GM19239 (cell line): ENCODE data around the gene CDK4.
A peak's percentile ranks its signal among the peaks of the same experiment; 100 is the strongest.

Source experiments
- DNase-seq: peaks from one replicate; pipeline ENCODE4 v3.0.0; 2011; ENCODE audit warnings: low spot score; ENCODE audit not compliant: insufficient read length
- FAIRE-seq: peaks from 2 replicates; lab custom pipeline; 2011; peaks lifted over from hg19 to GRCh38; lab: Jason Lieb, UNC

Gene CDK4

GRCh38 chr12:57741844-57742738, 10.0 kb downstream of the CDK4 start:
- peak; percentile 80 for FAIRE-seq
- peak; percentile 76 for DNase-seq

GRCh38 chr12:57741413-57741789, 10.7 kb downstream of the CDK4 start:
- FAIRE-seq (no peak), DNase-seq (no peak)

- peak; percentile 76 for FAIRE-seq
These were observed 11.3 kb downstream of the CDK4 start for GRCh38 chr12:57740656-57741412.

GRCh38 chr12:57739914-57740538, 12.1 kb downstream of the CDK4 start:
- FAIRE-seq (no peak), DNase-seq (no peak)

More at GRCh38 chr12:57740656-57741412, 11.3 kb downstream of the CDK4 start:
- DNase-seq: peak; percentile 95

- FAIRE-seq (no peak), DNase-seq (no peak)
These were observed 12.7 kb downstream of the CDK4 start for GRCh38 chr12:57739387-57739786.

GRCh38 chr12:57738661-57739237, 13.4 kb downstream of the CDK4 start, which contains the start of gene AGAP2:
Gene AGAP2 (minus strand): TSS chr12:57738742. CDS start chr12:57738246, 496 bp downstream.
- no peak for DNase-seq
- no peak for FAIRE-seq

GRCh38 chr12:57737467-57738460, 14.3 kb downstream of the CDK4 start:
- no peak for FAIRE-seq

GRCh38 chr12:57736741-57737466, 15.2 kb downstream of the CDK4 start:
- FAIRE-seq (no peak), DNase-seq (no peak)

More at GRCh38 chr12:57737467-57738460, 14.3 kb downstream of the CDK4 start:
- no peak for DNase-seq

- DNase-seq: no peak
These were observed 16.0 kb downstream of the CDK4 start for GRCh38 chr12:57735952-57736740.

GRCh38 chr12:57735198-57735855, 16.8 kb downstream of the CDK4 start:
- DNase-seq (no peak), FAIRE-seq (no peak)

More at GRCh38 chr12:57735952-57736740, 16.0 kb downstream of the CDK4 start:
- FAIRE-seq: no peak

GRCh38 chr12:57734591-57734990, 17.5 kb downstream of the CDK4 start:
- DNase-seq: no peak
- no peak for FAIRE-seq

GRCh38 chr12:57733928-57734327, 18.2 kb downstream of the CDK4 start:
- no peak for FAIRE-seq
- no peak for DNase-seq

GRCh38 chr12:57732726-57733593, 19.1 kb downstream of the CDK4 start:
- DNase-seq (no peak), FAIRE-seq (no peak)

GRCh38 chr12:57732270-57732669, 19.8 kb downstream of the CDK4 start:
- FAIRE-seq (no peak), DNase-seq (no peak)

GRCh38 chr12:57731411-57732080, 20.6 kb downstream of the CDK4 start:
- DNase-seq (no peak), FAIRE-seq (no peak)
